ENCODE results near the gene TLN1.

Gene TLN1

GRCh38 chr9:35732185-35732799, at the start of gene TLN1, which contains the start of gene CREB3:
Gene TLN1 (minus strand): TSS chr9:35732195. CDS start chr9:35725694, 6,501 bp downstream.
Gene CREB3 (plus strand): TSS chr9:35732666. CDS start chr9:35732773, 107 bp downstream.
- DNase-seq: peak; percentile 81

- no peak for DNase-seq
Measured at GRCh38 chr9:35781066-35781465, 49.1 kb upstream of the TLN1 start.

GRCh38 chr9:35778496-35778895, 46.5 kb upstream of the TLN1 start:
- DNase-seq: no peak

- peak; percentile 77 for DNase-seq
Measured at GRCh38 chr9:35776018-35776417, 44.0 kb upstream of the TLN1 start.

- DNase-seq: no peak
Measured at GRCh38 chr9:35774907-35775635, 43.1 kb upstream of the TLN1 start.

- no peak for DNase-seq
Measured at GRCh38 chr9:35771943-35772342, 39.9 kb upstream of the TLN1 start.

- peak; percentile 75 for DNase-seq
Measured at GRCh38 chr9:35771534-35771933, 39.5 kb upstream of the TLN1 start.

- no peak for DNase-seq
Measured at GRCh38 chr9:35771075-35771433, 39.1 kb upstream of the TLN1 start.

GRCh38 chr9:35769763-35770162, 37.8 kb upstream of the TLN1 start:
- DNase-seq: no peak

GRCh38 chr9:35767458-35767857, 35.5 kb upstream of the TLN1 start:
- DNase-seq: no peak

GRCh38 chr9:35766997-35767396, 35.0 kb upstream of the TLN1 start:
- DNase-seq: no peak

GRCh38 chr9:35763803-35764202, 31.8 kb upstream of the TLN1 start:
- DNase-seq: no peak

- DNase-seq: no peak
Measured at GRCh38 chr9:35763181-35763580, 31.2 kb upstream of the TLN1 start.

- no peak for DNase-seq
Measured at GRCh38 chr9:35760651-35761050, 28.7 kb upstream of the TLN1 start.

- DNase-seq: no peak
Measured at GRCh38 chr9:35759795-35760194, 27.8 kb upstream of the TLN1 start.

GRCh38 chr9:35758475-35759050, 26.6 kb upstream of the TLN1 start:
- DNase-seq: no peak

- DNase-seq: no peak
Measured at GRCh38 chr9:35757892-35758275, 25.9 kb upstream of the TLN1 start.

- no peak for DNase-seq
Measured at GRCh38 chr9:35757226-35757891, 25.4 kb upstream of the TLN1 start.

- DNase-seq: no peak
Measured at GRCh38 chr9:35756275-35757225, 24.6 kb upstream of the TLN1 start.

- no peak for DNase-seq
Measured at GRCh38 chr9:35755071-35755470, 23.1 kb upstream of the TLN1 start.

GRCh38 chr9:35754264-35754663, 22.3 kb upstream of the TLN1 start, which contains the start of gene MSMP:
Gene MSMP (minus strand): TSS chr9:35754276. CDS start chr9:35754129, 147 bp downstream.
- DNase-seq: no peak

GRCh38 chr9:35753466-35753865, 21.5 kb upstream of the TLN1 start:
- no peak for DNase-seq

GRCh38 chr9:35750256-35750531, 18.2 kb upstream of the TLN1 start:
- DNase-seq: no peak

Measured in SHP77 treated with DMSO at 0.1 percent for 48 hours (cell line).